MM.1S (cell line): ENCODE measurements around the gene OR2S2.

ENCODE experiments used
- DNase-seq: peaks from one replicate; pipeline ENCODE4 v3.0.0-alpha.2; 2015
- H2AFZ ChIP-seq: fragments of 300-600 bp; sonication (generic); 2 replicates; pipeline ENCODE4 v1.6.0; 2016; ENCODE audit warnings: antibody characterized with exemption, low read length
- H3F3A ChIP-seq: fragments of 300-600 bp; sonication (generic); 2 replicates; pipeline ENCODE4 v1.6.1; 2016; ENCODE audit warnings: mild to moderate bottlenecking, antibody characterized with exemption, low read length, moderate library complexity, mixed read lengths; ENCODE audit not compliant: insufficient read depth
- H3K27ac ChIP-seq: fragments of 300-600 bp; sonication (generic); 2 replicates; pipeline ENCODE4 v1.5.1; 2016; ENCODE audit warnings: mild to moderate bottlenecking, low read length
- H3K27me3 ChIP-seq: fragments of 300-600 bp; sonication (generic); replicated peaks from 2 replicates; pipeline ENCODE4 v1.6.0; 2016; ENCODE audit warnings: low read length; ENCODE audit not compliant: insufficient read depth
- H3K36me3 ChIP-seq: fragments of 300-600 bp; sonication (generic); replicated peaks from 2 replicates; pipeline ENCODE4 v1.6.1; 2016; ENCODE audit warnings: mild to moderate bottlenecking, low read length, mixed read lengths; ENCODE audit not compliant: insufficient read depth
- H3K4me1 ChIP-seq: fragments of 300-600 bp; sonication (generic); 2 replicates; pipeline ENCODE4 v1.6.1; 2016; ENCODE audit warnings: low read length, mixed read lengths
- H3K4me2 ChIP-seq: fragments of 300-600 bp; sonication (generic); 2 replicates; pipeline ENCODE4 v1.6.0; 2016; ENCODE audit warnings: low read depth, low read length
- H3K4me3 ChIP-seq: fragments of 300-600 bp; sonication (generic); 2 replicates; pipeline ENCODE4 v1.5.1; 2016; ENCODE audit warnings: low read length, mixed read lengths
- H3K79me2 ChIP-seq: fragments of 300-600 bp; sonication (generic); 2 replicates; pipeline ENCODE4 v1.6.1; 2016; ENCODE audit warnings: mixed run types, low read length, mixed read lengths
- H3K9ac ChIP-seq: fragments of 300-600 bp; sonication (generic); 2 replicates; pipeline ENCODE4 v1.6.1; 2016; ENCODE audit warnings: low read length, mixed read lengths
- H3K9me2 ChIP-seq: fragments of 300-600 bp; sonication (generic); replicated peaks from 2 replicates; pipeline ENCODE4 v1.6.1; 2016; ENCODE audit warnings: mild to moderate bottlenecking, low read length, mixed read lengths; ENCODE audit not compliant: insufficient read depth
- H3K9me3 ChIP-seq: fragments of 300-600 bp; sonication (generic); replicated peaks from 2 replicates; pipeline ENCODE4 v1.6.1; 2016; ENCODE audit warnings: mild to moderate bottlenecking, low read length, mixed read lengths; ENCODE audit not compliant: insufficient read depth
- H4K20me1 ChIP-seq: fragments of 300-600 bp; sonication (generic); 2 replicates; pipeline ENCODE4 v1.6.1; 2016; ENCODE audit warnings: mild to moderate bottlenecking, low read length, moderate library complexity, mixed read lengths; ENCODE audit not compliant: insufficient read depth
- EZH2 ChIP-seq: fragments of 300-600 bp; sonication (generic); optimal IDR thresholded peaks from 2 replicates; pipeline ENCODE3; 2017; ENCODE audit warnings: low read depth, mild to moderate bottlenecking, antibody characterized with exemption, low read length, mixed read lengths
- EZH2phosphoT487 ChIP-seq: fragments of 300-600 bp; sonication (generic); IDR thresholded peaks from 2 replicates; pipeline ENCODE4 v1.6.1; 2018; ENCODE audit warnings: antibody characterized with exemption, low read length
- TF ChIP-seq, protein P1 (sequence below): fragments of 300-600 bp; sonication (generic); IDR thresholded peaks from 2 replicates; pipeline ENCODE4 v1.5.1; 2016; ENCODE audit warnings: antibody characterized with exemption, low read length, mixed read lengths

The OR2S2 gene

GRCh38 chr9:35945341-35946018 lies 12.5 kb downstream of the OR2S2 start:
- Histone ChIP-seq H3K9me3 (no peaks in the 10 kb centered on the region), H3K79me2 (no peaks in the 10 kb centered on the region), H3K27me3 (no peaks in the 10 kb centered on the region), H2AFZ (peak overlapping the region; percentile 40; the same call in 1 of the 2 replicates), H4K20me1 (no peaks in the 10 kb centered on the region), H3K4me1 (peaks cover 12% of the 10 kb centered on the region), H3K4me3 (no peak overlapping the region), H3K9me2 (no peaks in the 10 kb centered on the region), H3K4me2 (peak overlapping the region; percentile 46), H3K27ac (no peak overlapping the region), H3K36me3 (no peaks in the 10 kb centered on the region), H3F3A (peaks cover 7% of the 10 kb centered on the region), H3K9ac (no peak overlapping the region)
- DNase-seq, result peak; percentile 70
- TF ChIP-seq, protein P1, sequence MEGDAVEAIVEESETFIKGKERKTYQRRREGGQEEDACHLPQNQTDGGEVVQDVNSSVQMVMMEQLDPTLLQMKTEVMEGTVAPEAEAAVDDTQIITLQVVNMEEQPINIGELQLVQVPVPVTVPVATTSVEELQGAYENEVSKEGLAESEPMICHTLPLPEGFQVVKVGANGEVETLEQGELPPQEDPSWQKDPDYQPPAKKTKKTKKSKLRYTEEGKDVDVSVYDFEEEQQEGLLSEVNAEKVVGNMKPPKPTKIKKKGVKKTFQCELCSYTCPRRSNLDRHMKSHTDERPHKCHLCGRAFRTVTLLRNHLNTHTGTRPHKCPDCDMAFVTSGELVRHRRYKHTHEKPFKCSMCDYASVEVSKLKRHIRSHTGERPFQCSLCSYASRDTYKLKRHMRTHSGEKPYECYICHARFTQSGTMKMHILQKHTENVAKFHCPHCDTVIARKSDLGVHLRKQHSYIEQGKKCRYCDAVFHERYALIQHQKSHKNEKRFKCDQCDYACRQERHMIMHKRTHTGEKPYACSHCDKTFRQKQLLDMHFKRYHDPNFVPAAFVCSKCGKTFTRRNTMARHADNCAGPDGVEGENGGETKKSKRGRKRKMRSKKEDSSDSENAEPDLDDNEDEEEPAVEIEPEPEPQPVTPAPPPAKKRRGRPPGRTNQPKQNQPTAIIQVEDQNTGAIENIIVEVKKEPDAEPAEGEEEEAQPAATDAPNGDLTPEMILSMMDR, result peak; percentile 95
- no peak for TF ChIP-seq EZH2

GRCh38 chr9:35944841-35945240 lies 13.1 kb downstream of the OR2S2 start:
- peaks cover 18% of the 10 kb centered on the region for H3K4me1 ChIP-seq
- no peak overlapping the region for H3K4me3 ChIP-seq
- H3K4me2 ChIP-seq, result no peak overlapping the region
- peaks cover 14% of the 10 kb centered on the region for H3F3A ChIP-seq
- H3K36me3 ChIP-seq, result no peaks in the 10 kb centered on the region
- H3K9ac ChIP-seq, result no peak overlapping the region
- TF ChIP-seq EZH2 (no peak), EZH2phosphoT487 (no peak)
- TF ChIP-seq, protein P1, result no peak
- no peaks in the 10 kb centered on the region for H4K20me1 ChIP-seq
- no peaks in the 10 kb centered on the region for H3K9me2 ChIP-seq
- H3K27ac ChIP-seq, result no peak overlapping the region
- H3K27me3 ChIP-seq, result no peaks in the 10 kb centered on the region
- no peak for DNase-seq
- H3K9me3 ChIP-seq, result no peaks in the 10 kb centered on the region
- H3K79me2 ChIP-seq, result no peaks in the 10 kb centered on the region
- 0 out of 2 replicates have a peak overlapping the region, but pooled peaks have one; percentile 40 for H2AFZ ChIP-seq

DNA sequence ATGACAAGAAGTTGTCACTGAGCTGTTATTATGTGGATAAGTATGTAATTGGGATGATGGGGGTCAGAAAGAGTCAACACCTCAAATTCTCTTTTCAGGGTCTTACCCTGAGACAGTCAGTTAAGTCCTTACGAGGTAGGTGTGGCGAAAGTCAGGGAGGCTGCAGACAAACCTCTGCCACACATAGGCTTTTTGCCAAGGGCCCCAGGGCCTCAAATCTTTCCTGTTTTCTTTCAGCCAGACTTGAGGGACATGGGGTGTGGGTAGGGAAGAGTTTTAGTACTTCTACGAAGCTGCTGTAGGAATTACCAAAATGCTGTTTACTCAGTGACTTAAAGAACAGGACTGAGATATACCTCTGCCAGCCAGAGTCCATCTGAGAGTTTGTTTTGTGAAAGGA lies 13.8 kb downstream of the OR2S2 start:
- Histone ChIP-seq H3K27ac (no peak overlapping the region), H3K4me2 (no peak overlapping the region), H3K79me2 (no peaks in the 10 kb centered on the region), H3F3A (peaks cover 16% of the 10 kb centered on the region), H2AFZ (no peak overlapping the region), H3K27me3 (no peaks in the 10 kb centered on the region), H3K9me3 (no peaks in the 10 kb centered on the region), H3K9me2 (no peaks in the 10 kb centered on the region), H3K36me3 (no peaks in the 10 kb centered on the region), H3K9ac (no peak overlapping the region), H3K4me3 (no peak overlapping the region), H3K4me1 (peaks cover 24% of the 10 kb centered on the region), H4K20me1 (no peaks in the 10 kb centered on the region)
- TF ChIP-seq, protein P1, result no peak
- TF ChIP-seq EZH2 (no peak), EZH2phosphoT487 (no peak)
- DNase-seq, result no peak
